Measurements from ENCODE around the gene KRTAP5-1. TPM values are rescaled to one million over a fixed set of nuclear protein-coding genes. Genes with fewer than 3 reads are reported as not detected.

The KRTAP5-1 gene
- total and polyA plus RNA-seq, 8 donors: 0.50 TPM; not detected in 7

- peak overlapping the region in 1 of 5 donors; percentile 49 for H3K27ac ChIP-seq
- peaks cover 0 to 40% (median 0%) of the 10 kb centered on the region in 3 donors for H3K27me3 ChIP-seq
- no peaks in the 10 kb centered on the region for H3K9me3 ChIP-seq
- 52 to 74% (median 57%) methylated on average over 9 to 13 of the region's 13 CpGs for WGBS, 5 donors
- no peak for TF ChIP-seq POLR2AphosphoS5 (IDR thresholded peaks at IDR 0.05)
- TF ChIP-seq EP300 (IDR thresholded peaks at IDR 0.05): no peak
- TF ChIP-seq POLR2A (IDR thresholded peaks at IDR 0.05): no peak
- no peak for TF ChIP-seq CTCF (IDR thresholded peaks at IDR 0.05)
- peaks cover 0 to 10% (median 8%) of the 10 kb centered on the region in 4 donors for H3K36me3 ChIP-seq
- intact Hi-C loops (cut with DNase I; ENCODE audit: low total_unique reads): no loop called here
- H3K4me3 ChIP-seq: no peak overlapping the region
- peak in 1 of 2 donors; percentile 21 for DNase-seq
- H3K4me1 ChIP-seq: peaks cover 26 to 58% (median 42%) of the 10 kb centered on the region in 4 donors
These were observed 29.9 kb downstream of the KRTAP5-1 start for GRCh38 chr11:1554981-1555712.

DNA sequence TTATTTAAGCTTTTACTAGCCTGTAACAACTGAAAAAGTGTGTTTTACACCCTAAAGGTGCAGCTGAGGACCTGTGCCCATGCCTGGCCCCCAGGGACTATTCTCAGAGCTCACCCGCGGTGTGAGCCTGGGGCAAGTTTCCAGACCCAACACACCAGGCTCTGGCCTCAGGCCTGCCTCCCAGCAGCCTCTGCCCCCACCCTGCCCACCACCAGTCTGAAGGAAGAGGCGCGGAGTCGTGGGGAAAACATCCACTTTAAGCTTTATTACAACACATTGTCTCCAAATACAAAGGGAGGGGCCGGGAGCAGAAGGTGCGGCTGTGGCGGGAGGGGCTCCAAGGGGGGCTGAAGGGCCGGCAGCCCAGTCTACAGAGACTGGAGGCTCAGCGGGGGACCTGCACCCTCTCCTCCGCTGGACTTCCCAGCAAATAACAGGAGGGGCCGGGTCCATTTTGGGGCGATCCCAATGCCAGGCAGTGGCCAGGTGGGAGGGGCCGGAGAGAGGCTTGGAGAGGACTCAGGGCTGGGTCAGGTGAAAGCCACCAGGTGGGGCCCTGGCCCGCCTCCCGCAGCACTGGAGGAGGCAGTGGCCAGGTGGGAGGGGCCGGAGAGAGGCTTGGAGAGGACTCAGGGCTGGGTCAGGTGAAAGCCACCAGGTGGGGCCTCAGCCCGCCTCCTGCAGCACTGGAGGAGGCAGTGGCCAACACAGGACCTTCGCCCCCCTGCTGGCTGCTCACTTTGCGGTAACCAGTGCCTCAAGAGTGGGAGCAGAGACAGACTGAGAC lies 31.1 kb downstream of the KRTAP5-1 start:
- TF ChIP-seq POLR2AphosphoS5 (IDR thresholded peaks at IDR 0.05) (no peak), CTCF (IDR thresholded peaks at IDR 0.05) (peak in 4 of 7 experiments; percentile 14 to 68 (median 53)), POLR2A (IDR thresholded peaks at IDR 0.05) (no peak)
- 27 to 60% (median 41%) methylated on average over 19 to 20 of the region's 20 CpGs for WGBS, 5 donors
- H3K36me3 ChIP-seq: peaks cover 0 to 10% (median 8%) of the 10 kb centered on the region in 4 donors
- no peaks in the 10 kb centered on the region for H3K9me3 ChIP-seq
- H3K4me1 ChIP-seq: peaks cover 16 to 46% (median 31%) of the 10 kb centered on the region in 4 donors
- intact Hi-C loops (cut with DNase I; ENCODE audit: low total_unique reads): no loop called here
- DNase-seq: peak; percentile 78 to 94
- peak overlapping the region in 2 of 5 donors; percentile 8 to 53 for H3K27ac ChIP-seq
- H3K27me3 ChIP-seq: peaks cover 0 to 48% (median 0%) of the 10 kb centered on the region in 3 donors
- H3K4me3 ChIP-seq: no peak overlapping the region

DNA sequence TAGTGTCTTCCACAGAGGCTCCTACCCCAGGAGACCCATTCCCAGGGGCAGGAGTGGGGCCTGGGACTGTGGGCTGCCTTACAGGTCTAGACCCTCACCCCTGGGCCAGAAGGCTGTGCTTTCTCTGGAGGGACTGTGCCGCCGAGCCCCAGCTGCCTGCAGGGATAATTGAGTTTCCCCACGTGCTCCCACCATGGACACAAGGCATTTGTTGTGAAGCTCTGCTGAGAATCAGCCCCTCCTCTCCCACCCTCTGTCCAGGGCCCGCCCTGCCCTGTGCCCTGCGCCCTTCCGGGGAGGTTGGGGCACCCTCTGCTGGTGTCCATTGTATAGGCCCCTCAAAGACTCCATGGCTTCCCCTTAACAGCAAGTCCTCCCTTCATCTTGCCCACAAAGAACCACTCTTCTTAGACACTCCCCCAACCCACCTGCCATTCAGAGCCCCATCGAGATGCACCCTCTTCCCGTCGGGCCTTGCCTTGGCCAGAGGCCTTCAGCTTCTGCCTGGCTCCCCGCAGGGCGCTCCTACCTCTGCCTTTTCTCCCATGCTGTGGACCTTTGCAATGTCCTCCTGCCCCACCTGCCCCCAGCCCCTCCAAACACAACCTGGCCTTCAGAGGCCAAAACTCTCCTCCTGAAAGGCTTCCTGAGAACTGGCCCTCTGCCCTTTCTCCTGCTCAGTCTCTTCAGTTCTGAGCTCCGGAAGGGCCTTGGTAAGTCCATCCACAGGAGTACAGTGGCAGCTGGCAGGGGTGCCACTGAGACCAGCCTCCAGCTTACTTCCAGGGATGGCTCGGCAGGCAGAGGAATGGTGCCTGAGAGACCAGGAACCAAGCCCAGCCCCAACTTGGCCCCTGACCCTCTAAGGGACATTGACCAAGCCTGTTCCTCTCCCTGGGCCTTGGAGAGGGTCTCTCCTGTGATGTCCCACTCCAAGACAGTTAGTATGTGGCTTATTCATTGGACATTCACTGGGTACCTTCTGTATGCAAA lies 35.4 kb downstream of the KRTAP5-1 start:
- intact Hi-C loops (cut with DNase I; ENCODE audit: low total_unique reads): no loop called here
- H3K9me3 ChIP-seq: no peaks in the 10 kb centered on the region
- TF ChIP-seq POLR2AphosphoS5 (IDR thresholded peaks at IDR 0.05) (no peak), EP300 (IDR thresholded peaks at IDR 0.05) (no peak), POLR2A (IDR thresholded peaks at IDR 0.05) (no peak), CTCF (IDR thresholded peaks at IDR 0.05) (no peak)
- peaks cover 30 to 44% (median 39%) of the 10 kb centered on the region in 4 donors for H3K4me1 ChIP-seq
- H3K27ac ChIP-seq: peak overlapping the region in 4 of 5 donors; percentile 39 to 87 (median 70)
- no peaks in the 10 kb centered on the region for H3K36me3 ChIP-seq
- peaks cover 0 to 73% (median 33%) of the 10 kb centered on the region in 3 donors for H3K27me3 ChIP-seq
- 75 to 85% (median 82%) methylated on average over 11 to 13 of the region's 13 CpGs for WGBS, 5 donors
- peak in 1 of 2 donors; percentile 53 for DNase-seq
- H3K4me3 ChIP-seq: no peak overlapping the region

All from stomach (tissue), 9 donors.